KMS-11 (cell line): ENCODE results near the gene PREP.

Source experiments
- H2AFZ ChIP-seq: fragments of 200-600 bp; sonication (generic); 2 replicates; pipeline ENCODE4 v1.6.1; 2016; ENCODE audit warnings: antibody characterized with exemption, mixed run types, low read depth
- H3K27ac ChIP-seq: fragments of 200-600 bp; sonication (generic); 2 replicates; pipeline ENCODE4 v1.6.1; 2016; ENCODE audit warnings: mild to moderate bottlenecking, mixed run types
- H3K27me3 ChIP-seq: fragments of 200-600 bp; sonication (generic); 2 replicates; pipeline ENCODE4 v1.6.1; 2017; ENCODE audit warnings: mild to moderate bottlenecking, low read depth, mixed run types, moderate library complexity; ENCODE audit not compliant: insufficient read depth
- H3K36me3 ChIP-seq: fragments of 200-600 bp; sonication (generic); 2 replicates; pipeline ENCODE4 v1.6.1; 2017; ENCODE audit warnings: mild to moderate bottlenecking, mixed run types; ENCODE audit not compliant: insufficient read depth
- H3K4me1 ChIP-seq: fragments of 200-600 bp; sonication (generic); 2 replicates; pipeline ENCODE4 v1.6.1; 2016; ENCODE audit warnings: mild to moderate bottlenecking, low read depth, mixed run types; ENCODE audit not compliant: poor library complexity, severe bottlenecking
- H3K4me2 ChIP-seq: fragments of 200-600 bp; sonication (generic); 2 replicates; pipeline ENCODE4 v1.7.0; 2016; ENCODE audit warnings: mild to moderate bottlenecking, mixed run types
- H3K4me3 ChIP-seq: fragments of 200-600 bp; sonication (generic); IDR thresholded peaks from 2 replicates; pipeline ENCODE4 v1.6.1; 2017; ENCODE audit warnings: low read depth, low read length, mixed read lengths; ENCODE audit not compliant: insufficient read depth
- H3K79me2 ChIP-seq: fragments of 200-600 bp; sonication (generic); 2 replicates; pipeline ENCODE4 v1.6.1; 2016; ENCODE audit warnings: low read depth, mixed run types; ENCODE audit not compliant: insufficient read depth
- H3K9ac ChIP-seq: fragments of 200-600 bp; sonication (generic); 2 replicates; pipeline ENCODE4 v1.6.1; 2016; ENCODE audit warnings: mild to moderate bottlenecking, mixed run types
- H4K20me1 ChIP-seq: fragments of 200-600 bp; sonication (generic); 2 replicates; pipeline ENCODE4 v1.6.1; 2016; ENCODE audit warnings: mild to moderate bottlenecking, mixed run types; ENCODE audit not compliant: insufficient read depth
- CTCF ChIP-seq: fragments of 200-600 bp; sonication (generic); conservative IDR thresholded peaks from 2 replicates; pipeline ENCODE4 v1.6.1; 2017; ENCODE audit warnings: low read depth, mild to moderate bottlenecking, antibody characterized with exemption, low read length, moderate library complexity, mixed read lengths

PREP gene

DNA sequence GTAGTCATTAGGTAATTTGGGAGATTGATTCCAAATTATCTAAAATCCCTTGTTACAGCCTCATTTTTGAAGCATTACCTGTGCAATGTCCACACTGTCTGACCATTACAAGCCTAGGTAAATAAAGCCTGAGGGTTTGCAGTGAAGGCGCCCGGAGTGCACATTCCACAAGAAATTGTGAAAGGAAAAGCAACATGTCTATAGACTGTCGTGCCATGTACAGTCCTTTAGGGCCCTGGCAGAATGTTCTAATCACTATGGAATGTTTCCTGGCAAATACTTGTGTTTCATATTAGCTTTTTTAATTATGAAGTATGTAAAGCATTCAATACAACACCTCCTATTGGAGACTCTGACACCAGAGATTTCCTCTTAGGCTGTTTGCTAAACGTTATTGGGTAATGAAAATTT, 28.9 kb downstream of the PREP start:
- no peaks in the 10 kb centered on the region for H3K4me1 ChIP-seq
- no peak overlapping the region for H3K4me3 ChIP-seq
- no peak overlapping the region for H3K4me2 ChIP-seq
- no peaks in the 10 kb centered on the region for H3K27me3 ChIP-seq
- H3K36me3 ChIP-seq: no peaks in the 10 kb centered on the region
- H2AFZ ChIP-seq: no peak overlapping the region
- no peak overlapping the region for H3K27ac ChIP-seq
- H3K9ac ChIP-seq: no peak overlapping the region
- TF ChIP-seq CTCF: no peak
- no peaks in the 10 kb centered on the region for H4K20me1 ChIP-seq
- no peaks in the 10 kb centered on the region for H3K79me2 ChIP-seq

DNA sequence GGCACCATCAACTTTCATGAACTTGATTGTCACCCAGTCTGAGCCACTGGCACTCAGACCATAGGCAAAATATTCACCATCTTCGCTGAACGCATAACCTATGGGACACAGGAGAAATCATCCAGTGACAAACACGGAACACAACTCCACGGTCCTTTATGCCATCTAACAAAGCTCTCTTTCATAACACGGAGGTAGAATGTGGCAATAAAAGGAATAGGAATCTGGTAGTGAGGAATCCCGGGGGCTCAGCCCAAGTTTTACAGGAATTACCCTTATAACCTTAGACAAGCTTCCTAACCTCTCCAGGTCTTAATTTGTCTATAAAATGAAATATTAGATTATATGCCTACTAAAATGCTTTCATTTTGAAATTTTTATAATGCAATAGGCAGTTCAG, 29.4 kb downstream of the PREP start:
- Histone ChIP-seq H4K20me1 (no peaks in the 10 kb centered on the region), H3K36me3 (no peaks in the 10 kb centered on the region), H3K9ac (no peak overlapping the region), H3K4me3 (no peak overlapping the region), H3K4me1 (no peaks in the 10 kb centered on the region), H3K27me3 (no peaks in the 10 kb centered on the region), H2AFZ (no peak overlapping the region), H3K27ac (no peak overlapping the region), H3K4me2 (no peak overlapping the region), H3K79me2 (no peaks in the 10 kb centered on the region)
- TF ChIP-seq CTCF: no peak

GRCh38 chr6:105372849-105373182, 30.1 kb downstream of the PREP start:
- no peaks in the 10 kb centered on the region for H3K36me3 ChIP-seq
- H3K4me1 ChIP-seq: no peaks in the 10 kb centered on the region
- no peak overlapping the region for H3K4me3 ChIP-seq
- no peaks in the 10 kb centered on the region for H4K20me1 ChIP-seq
- no peak overlapping the region for H3K4me2 ChIP-seq
- no peaks in the 10 kb centered on the region for H3K27me3 ChIP-seq
- no peak for TF ChIP-seq CTCF
- no peak overlapping the region for H3K27ac ChIP-seq
- no peak overlapping the region for H3K9ac ChIP-seq
- H2AFZ ChIP-seq: no peak overlapping the region
- H3K79me2 ChIP-seq: no peaks in the 10 kb centered on the region

GRCh38 chr6:105372142-105372848, 30.6 kb downstream of the PREP start:
- no peaks in the 10 kb centered on the region for H3K27me3 ChIP-seq

More at GRCh38 chr6:105372142-105372848, 30.6 kb downstream of the PREP start:
- Histone ChIP-seq H3K79me2 (no peaks in the 10 kb centered on the region), H2AFZ (no peak overlapping the region), H3K27ac (no peak overlapping the region), H3K4me1 (no peaks in the 10 kb centered on the region), H3K9ac (no peak overlapping the region), H3K4me2 (no peak overlapping the region), H3K4me3 (no peak overlapping the region), H3K36me3 (no peaks in the 10 kb centered on the region), H4K20me1 (no peaks in the 10 kb centered on the region)
- TF ChIP-seq CTCF: no peak
